HL-60/S4 (cell line): ENCODE data around the gene DGKG.

Experiments used
- in situ Hi-C: fragments of 300-500 bp; cut with MboI; formaldehyde crosslinking; loops from 2 replicates; pipeline ENCODE4 v1.14.3; 2022; ENCODE audit warnings: low sequenced_read_pairs

The DGKG gene

GRCh38 chr3:186118692-186119091 is 243.3 kb downstream of the DGKG start:
- in situ Hi-C loops, result no loop called here

GRCh38 chr3:186117521-186118134 is 244.4 kb downstream of the DGKG start:
- in situ Hi-C loops, result no loop called here

- in situ Hi-C loops, result no loop called here
Observed at GRCh38 chr3:186115239-186115996, 246.6 kb downstream of the DGKG start.

DNA sequence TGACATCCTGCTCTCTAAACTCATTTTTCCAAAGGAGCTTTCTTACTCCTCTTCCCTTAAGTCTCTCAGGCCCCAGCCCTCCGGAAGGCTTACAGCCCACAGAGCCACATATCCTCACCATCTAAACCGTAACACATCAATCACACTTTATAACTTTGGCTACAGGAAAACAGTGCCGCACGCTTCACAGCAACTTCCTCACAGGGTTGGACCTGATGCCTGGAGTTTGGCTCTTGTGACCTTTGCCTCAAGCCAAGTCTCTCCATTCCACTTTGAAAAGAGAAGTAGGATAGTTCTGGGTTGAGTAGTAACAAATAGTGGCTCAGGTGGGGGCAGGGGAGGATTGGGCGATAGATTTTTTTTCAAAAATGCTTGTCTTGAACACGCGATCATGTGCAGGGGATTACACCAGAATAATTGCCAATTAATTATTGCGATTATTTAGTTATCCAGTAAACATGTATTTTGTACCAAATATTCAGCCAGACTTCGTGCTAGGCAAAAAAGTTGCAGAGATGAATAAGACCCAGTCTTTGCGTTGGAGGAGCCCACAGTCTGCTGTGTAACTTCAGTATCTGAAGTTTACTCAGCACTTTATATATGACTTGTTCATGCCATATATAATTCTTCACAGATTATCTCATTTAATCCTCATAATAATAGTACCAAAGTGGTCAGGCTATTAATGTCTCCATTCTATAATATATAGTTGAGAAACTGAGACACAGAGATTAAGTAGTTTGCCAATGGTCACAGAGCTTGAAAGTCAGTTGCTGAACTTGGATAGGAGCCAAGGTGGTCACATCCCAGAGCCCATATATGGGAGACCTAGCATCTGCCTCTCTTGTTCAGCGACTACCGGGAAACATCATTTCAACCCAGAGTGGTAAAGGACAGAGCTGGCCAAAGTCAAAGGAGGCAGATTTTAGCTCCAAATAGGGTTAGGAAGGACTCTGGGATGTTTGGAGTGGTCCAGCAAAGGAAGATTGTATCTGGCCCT is 250.8 kb downstream of the DGKG start:
- in situ Hi-C loops, result no loop called here

DNA sequence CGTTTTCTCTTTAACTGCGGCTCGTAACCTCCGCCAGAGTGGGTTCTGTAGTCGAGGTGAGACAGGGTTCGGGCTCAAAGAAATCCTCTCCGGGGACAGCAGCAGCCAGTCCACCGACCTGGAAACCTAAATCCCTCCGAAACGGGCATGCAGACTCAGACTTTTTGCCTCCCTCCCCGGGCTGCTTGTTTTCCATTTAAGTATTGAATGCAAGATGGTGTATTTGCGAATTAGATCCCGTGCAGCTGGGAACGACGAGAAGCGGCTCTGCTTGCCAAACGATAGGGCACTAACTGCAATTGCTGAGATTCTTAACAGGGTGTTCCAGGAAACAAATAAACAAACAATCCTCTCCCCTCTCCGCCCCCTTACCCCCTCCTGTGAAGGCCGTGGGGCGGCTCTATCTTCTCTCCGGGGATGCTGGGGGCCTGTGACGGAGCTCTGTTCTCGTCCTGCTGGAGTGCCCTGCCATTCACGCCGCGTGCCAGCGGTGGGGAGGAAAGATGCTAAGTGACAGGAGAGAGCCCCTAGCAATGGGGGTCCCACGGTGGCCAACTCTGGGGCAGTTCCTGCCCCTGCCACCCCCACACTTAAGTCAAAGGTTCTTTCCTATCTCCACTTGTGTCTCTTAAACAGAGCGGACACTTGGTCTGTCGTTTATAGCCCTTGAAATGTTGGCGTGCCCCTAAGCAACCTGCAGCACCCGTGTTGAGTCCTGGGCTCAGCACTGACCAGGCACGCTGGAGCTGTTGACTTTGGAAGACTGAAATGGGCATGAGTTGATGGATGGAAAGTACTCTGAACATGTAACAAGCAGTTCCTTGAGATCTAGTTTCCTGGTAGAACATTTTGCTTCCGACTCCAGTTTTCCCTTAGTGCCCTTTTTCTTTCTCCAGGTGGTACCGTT is 251.9 kb downstream of the DGKG start:
- in situ Hi-C loops, result no loop called here

GRCh38 chr3:186108941-186109865 is 252.8 kb downstream of the DGKG start, which contains the start of gene ETV5:
Gene ETV5 (minus strand): TSS chr3:186109089. CDS start chr3:186105868, 3,221 bp downstream.
- in situ Hi-C loops, result no loop called here

DNA sequence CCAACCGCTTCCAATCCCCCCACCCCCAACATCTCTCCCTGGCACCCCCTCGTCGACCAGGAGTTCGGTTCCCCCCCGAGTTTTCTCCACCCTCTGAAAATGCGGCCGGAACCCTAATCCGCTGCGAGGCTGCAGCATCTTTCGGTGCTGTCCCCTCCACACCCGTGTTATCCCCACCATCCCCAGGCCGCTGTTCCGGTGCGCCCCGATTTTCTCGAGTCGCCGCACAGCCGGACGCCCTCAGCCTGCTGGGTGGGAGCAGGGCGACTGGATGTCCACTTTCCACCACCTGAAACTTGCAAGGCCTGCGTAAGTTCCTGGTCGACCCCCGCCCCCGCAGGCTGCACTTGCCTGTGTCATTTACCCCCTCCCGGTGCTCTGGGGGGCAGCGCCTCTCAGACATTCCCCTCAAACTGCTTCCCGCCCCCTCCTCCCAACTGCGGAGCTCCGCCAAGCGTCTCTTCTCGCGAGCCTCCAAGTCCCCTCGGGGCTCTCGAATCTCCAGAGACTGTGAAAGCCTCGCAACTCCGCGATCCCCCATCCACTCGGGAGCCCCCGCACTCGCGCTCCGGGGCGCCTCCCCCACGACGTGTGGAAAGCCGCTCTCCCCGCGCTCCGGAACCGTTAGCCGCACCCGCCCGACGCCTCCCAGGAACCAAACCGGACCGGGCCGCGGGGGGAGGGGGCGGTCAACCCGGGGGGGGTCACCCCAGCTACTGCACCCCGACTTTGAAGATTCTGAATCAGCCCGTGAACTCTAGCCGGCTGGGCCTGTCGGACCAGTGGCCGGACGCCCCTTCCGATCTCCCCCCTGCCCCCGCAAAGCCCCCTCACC is 253.7 kb downstream of the DGKG start:
- in situ Hi-C loops, result no loop called here

DNA sequence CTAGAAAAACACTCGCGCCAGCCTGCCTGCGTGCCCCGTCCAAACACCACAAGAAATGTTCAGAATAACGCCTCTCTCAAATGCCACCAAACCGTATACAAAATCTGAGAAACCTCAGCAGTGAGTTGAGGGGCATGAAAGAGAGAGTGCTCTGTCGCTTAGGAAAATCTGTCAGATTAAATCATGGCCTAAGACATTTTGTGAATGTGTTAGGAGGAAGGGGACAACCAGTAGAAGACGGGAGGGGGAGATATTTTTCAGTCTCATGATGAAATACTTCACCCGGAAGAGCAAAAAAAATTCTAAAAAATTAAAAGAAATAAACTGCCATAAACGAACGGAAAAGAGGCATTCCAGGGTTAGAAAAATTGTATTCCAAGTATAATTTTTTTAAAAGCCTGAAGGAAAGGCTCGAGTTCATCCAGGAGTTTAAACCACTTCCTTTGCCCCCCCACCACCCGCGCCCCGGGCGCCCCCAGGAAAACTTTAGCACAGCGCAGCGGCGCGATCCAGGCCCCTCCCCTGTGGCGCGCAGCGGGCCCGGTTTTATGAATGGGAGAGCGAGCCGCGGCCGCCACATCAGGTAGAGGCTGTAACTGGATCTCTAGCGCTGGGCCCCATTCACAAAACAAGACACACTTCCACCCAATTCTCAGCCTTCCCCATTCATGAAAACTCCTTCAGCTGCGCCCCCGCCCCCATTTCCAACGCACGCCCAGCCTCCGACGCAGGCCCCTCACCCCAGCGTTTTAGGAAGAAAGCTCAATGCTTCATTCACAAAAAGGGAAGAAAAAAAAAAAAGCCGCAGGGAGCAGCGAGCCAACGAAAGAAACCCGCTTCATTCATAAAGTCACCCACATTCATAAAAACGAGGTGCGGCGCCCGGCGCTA is 254.6 kb downstream of the DGKG start:
- in situ Hi-C loops, result no loop called here

GRCh38 chr3:186105543-186105942 is 256.5 kb downstream of the DGKG start:
- in situ Hi-C loops, result no loop called here

DNA sequence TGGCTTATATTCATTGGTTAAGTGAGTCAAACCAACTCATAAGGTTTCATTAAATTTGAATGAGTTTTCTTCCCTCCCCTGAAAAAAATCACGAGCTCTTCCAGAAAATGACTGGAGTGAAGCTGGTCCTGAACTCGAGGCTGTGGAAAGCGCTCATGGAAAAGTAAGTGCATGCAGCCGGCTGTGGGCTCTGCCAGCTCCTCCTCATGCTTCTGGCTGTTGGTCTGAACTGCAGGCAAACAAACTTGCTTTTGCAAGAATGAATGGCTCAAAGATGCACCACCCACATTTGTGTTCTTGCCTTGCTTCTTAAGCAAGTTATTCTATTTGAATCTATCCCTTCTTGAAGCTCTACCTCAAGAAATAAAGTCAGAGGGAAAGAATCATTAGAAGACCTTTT is 259.3 kb downstream of the DGKG start:
- in situ Hi-C loops, result no loop called here

- in situ Hi-C loops, result no loop called here
Observed at GRCh38 chr3:186100398-186100797, 261.6 kb downstream of the DGKG start.

- in situ Hi-C loops, result no loop called here
Observed at GRCh38 chr3:186099178-186099577, 262.9 kb downstream of the DGKG start.

GRCh38 chr3:186098740-186099139 is 263.3 kb downstream of the DGKG start:
- in situ Hi-C loops, result no loop called here

GRCh38 chr3:186097663-186098451 is 264.2 kb downstream of the DGKG start:
- in situ Hi-C loops, result no loop called here

- in situ Hi-C loops, result no loop called here
Observed at GRCh38 chr3:186097317-186097662, 264.7 kb downstream of the DGKG start.
